Nephron progenitor cell (in vitro differentiated cells): Measurements from ENCODE around the gene RNF8.
A peak's percentile ranks its signal among the peaks of the same experiment; 100 is the strongest.
"Not testable (repeated sequence)": the region's sequence is repeated elsewhere in the genome, so short reads cannot be mapped to it uniquely, and the experiment has no call there.

Experiments
- DNase-seq: peaks from one replicate; pipeline ENCODE4 v3.0.0; 2021
- H3K27ac Mint-ChIP-seq: 2 replicates; pipeline ENCODE4 v1.8.0; 2021; ENCODE audit warnings: mild to moderate bottlenecking, moderate library complexity, mixed read lengths
- H3K27me3 Mint-ChIP-seq: 2 replicates; pipeline ENCODE4 v1.8.0; 2021; ENCODE audit warnings: mild to moderate bottlenecking, low read depth, mixed read lengths; ENCODE audit not compliant: poor library complexity
- H3K36me3 Mint-ChIP-seq: 2 replicates; pipeline ENCODE4 v1.8.0; 2021; ENCODE audit warnings: low read depth, mixed read lengths
- H3K4me1 Mint-ChIP-seq: 2 replicates; pipeline ENCODE4 v1.8.0; 2021; ENCODE audit warnings: mixed read lengths
- H3K4me3 Mint-ChIP-seq: 2 replicates; pipeline ENCODE4 v1.8.0; 2021; ENCODE audit warnings: mild to moderate bottlenecking, moderate library complexity, mixed read lengths
- H3K9me3 Mint-ChIP-seq: 2 replicates; pipeline ENCODE4 v1.8.0; 2021; ENCODE audit warnings: mild to moderate bottlenecking, moderate library complexity, mixed read lengths
- CTCF ChIP-seq: fragments of 200-600 bp; sonication (generic); IDR thresholded peaks from 2 replicates; pipeline ENCODE4 v1.5.0; 2021; ENCODE audit warnings: antibody characterized with exemption

The RNF8 gene

DNA sequence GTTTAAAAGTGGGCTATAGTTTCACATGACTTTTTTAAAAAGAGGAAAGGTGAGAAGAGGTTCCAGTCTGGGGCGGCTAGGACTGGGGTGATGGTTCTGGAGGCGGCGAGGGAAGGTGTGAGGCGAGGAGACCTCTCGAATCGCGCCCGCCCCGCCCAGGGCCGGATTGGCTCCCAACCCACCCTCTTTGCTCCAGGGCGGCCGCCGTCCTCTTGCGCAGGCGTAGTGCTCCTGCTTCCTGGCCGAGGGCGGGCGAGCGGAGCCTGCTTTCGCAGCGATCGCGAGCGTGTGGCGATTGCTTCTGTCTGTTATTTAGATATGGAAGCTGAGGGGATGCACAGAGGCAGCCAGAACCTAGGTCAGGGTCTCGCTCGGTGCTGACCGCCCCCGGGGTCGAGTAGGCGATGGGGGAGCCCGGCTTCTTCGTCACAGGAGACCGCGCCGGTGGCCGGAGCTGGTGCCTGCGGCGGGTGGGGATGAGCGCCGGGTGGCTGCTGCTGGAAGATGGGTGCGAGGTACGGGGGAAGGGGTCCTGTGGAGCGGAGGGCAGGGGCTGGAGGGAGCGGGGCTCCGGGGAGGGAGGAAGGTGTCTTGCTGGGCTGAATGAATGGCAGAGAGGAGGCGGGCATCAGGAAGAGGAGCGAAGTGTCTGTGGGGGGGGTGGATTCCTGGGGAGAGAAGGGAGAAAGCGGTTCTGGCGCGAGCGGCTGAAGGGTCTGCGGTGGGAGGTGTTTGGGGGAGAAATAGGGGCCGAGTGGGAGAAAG is at the start of gene RNF8:
TSS of gene RNF8 (plus strand) at position 223 of the 765 bp plus-strand sequence. CDS start at position 405, 182 bp downstream.
- DNase-seq = peak; percentile 94
- no peak for TF ChIP-seq CTCF
- peak within 1 kb of the TSS; percentile 95 for H3K4me3 Mint-ChIP-seq
- H3K36me3 Mint-ChIP-seq = no peaks in the 10 kb centered on the region
- peaks cover 38% of the 10 kb centered on the region for H3K4me1 Mint-ChIP-seq
- H3K9me3 Mint-ChIP-seq = peaks cover 5% of the 10 kb centered on the region
- peaks cover 32% of the 10 kb centered on the region for H3K27me3 Mint-ChIP-seq
- peak within 1 kb of the TSS; percentile 20 for H3K27ac Mint-ChIP-seq

DNA sequence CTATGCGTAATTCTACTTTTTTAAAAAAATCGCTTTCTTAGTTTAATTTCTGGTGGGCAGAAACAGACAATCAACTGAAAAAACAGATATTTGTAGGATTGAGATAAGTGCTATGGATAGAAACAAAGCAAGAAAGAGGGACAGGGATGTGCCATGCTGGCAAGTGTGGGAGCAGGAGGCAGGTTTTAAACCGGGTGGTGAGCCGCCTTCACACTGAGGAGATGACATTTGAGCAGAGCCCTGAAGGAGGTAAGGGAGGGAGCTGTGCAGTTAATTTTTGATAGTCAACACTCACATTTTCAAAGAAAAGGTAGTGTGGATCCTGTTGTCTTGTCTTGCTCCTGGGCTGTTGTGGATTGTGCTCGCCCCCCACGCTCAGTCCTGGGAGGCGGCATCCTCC is 49.0 kb upstream of the RNF8 start:
- H3K27me3 Mint-ChIP-seq = no peaks in the 10 kb centered on the region
- peaks cover 21% of the 10 kb centered on the region for H3K36me3 Mint-ChIP-seq
- peaks cover 29% of the 10 kb centered on the region for H3K4me1 Mint-ChIP-seq
- H3K9me3 Mint-ChIP-seq = no peaks in the 10 kb centered on the region
- H3K27ac Mint-ChIP-seq = no peak overlapping the region
- no peak overlapping the region for H3K4me3 Mint-ChIP-seq
- DNase-seq = no peak
- no peak for TF ChIP-seq CTCF

DNA sequence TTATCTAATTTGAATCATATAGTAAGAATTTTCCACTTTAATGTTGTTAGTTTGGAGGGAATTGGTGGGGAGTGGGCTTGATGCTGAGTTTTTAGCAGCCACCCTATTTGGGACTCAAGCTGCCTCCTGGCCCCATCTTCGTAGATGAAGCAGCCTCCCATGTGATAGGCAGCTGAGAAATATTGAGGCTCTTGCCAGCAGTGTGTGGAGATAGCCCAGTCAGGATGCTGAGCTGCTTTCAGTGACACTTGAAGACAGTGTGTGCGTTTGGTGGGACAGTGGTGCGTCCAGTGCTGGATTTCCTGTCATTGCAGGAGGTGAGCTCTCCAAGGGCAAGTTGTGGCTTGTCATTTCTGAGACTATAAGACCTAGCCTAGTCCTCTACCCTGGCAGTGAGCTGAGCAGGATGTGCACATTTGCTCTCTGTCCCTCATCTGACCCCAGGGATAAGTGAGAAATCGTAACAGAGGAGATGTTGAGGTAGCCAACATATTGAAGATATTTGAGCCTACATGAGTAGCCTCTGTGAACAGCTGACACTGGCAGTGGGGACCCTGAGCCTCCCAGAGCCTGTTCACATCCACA is 47.9 kb upstream of the RNF8 start:
- Mint-ChIP-seq H3K27ac (no peak overlapping the region), H3K4me3 (no peak overlapping the region), H3K36me3 (peaks cover 21% of the 10 kb centered on the region), H3K27me3 (no peaks in the 10 kb centered on the region), H3K9me3 (no peaks in the 10 kb centered on the region), H3K4me1 (peaks cover 30% of the 10 kb centered on the region)
- DNase-seq = no peak
- TF ChIP-seq CTCF = no peak

GRCh38 chr6:37306624-37307222 is 47.1 kb upstream of the RNF8 start:
- H3K4me1 Mint-ChIP-seq = peaks cover 30% of the 10 kb centered on the region
- no peaks in the 10 kb centered on the region for H3K9me3 Mint-ChIP-seq
- no peak for DNase-seq
- peaks cover 21% of the 10 kb centered on the region for H3K36me3 Mint-ChIP-seq
- H3K27ac Mint-ChIP-seq = no peak overlapping the region
- no peak for TF ChIP-seq CTCF
- no peak overlapping the region for H3K4me3 Mint-ChIP-seq
- peaks cover 2% of the 10 kb centered on the region for H3K27me3 Mint-ChIP-seq

- not testable (repeated sequence) for H3K27ac Mint-ChIP-seq, DNase-seq, H3K27me3 Mint-ChIP-seq, H3K4me3 Mint-ChIP-seq, H3K9me3 Mint-ChIP-seq
- Mint-ChIP-seq H3K4me1 (peaks cover 30% of the 10 kb centered on the region), H3K36me3 (peaks cover 21% of the 10 kb centered on the region)
These were observed 46.3 kb upstream of the RNF8 start for GRCh38 chr6:37307484-37307883.

GRCh38 chr6:37308069-37308815 is 45.5 kb upstream of the RNF8 start:
- TF ChIP-seq CTCF = no peak
- Mint-ChIP-seq H3K9me3 (no peaks in the 10 kb centered on the region), H3K36me3 (peaks cover 26% of the 10 kb centered on the region), H3K27ac (peak overlapping the region; percentile 80), H3K4me1 (peaks cover 28% of the 10 kb centered on the region), H3K27me3 (peaks cover 2% of the 10 kb centered on the region), H3K4me3 (no peak overlapping the region)
- DNase-seq = no peak
